HEK293 (cell line): ENCODE data around the gene BFSP2.

Experiments
- CTCF ChIA-PET: fragments of 350-600 bp; formaldehyde crosslinking; extraction: SDS; loops from one replicate; lab custom pipeline; 2021; ENCODE audit warnings: antibody characterized with exemption; lab: Yijun Ruan, JAX
- POLR2A ChIA-PET: fragments of 300-600 bp; formaldehyde crosslinking; extraction: SDS; loops from one replicate; lab custom pipeline; 2020; ENCODE audit warnings: antibody characterized with exemption, inconsistent platforms; lab: Yijun Ruan, JAX
- H3K27ac ChIP-seq: fragments of 200-500 bp; sonication (Bioruptor generic); 2 replicates; pipeline ENCODE4 v1.5.1; 2014; ENCODE audit warnings: low read depth, low read length, control low read depth, inconsistent platforms; ENCODE audit errors: extremely low read depth
- H3K36me3 ChIP-seq, 2 experiments: fragments of 200-500 bp in 1 of 2; sonication (Bioruptor generic) in 1 of 2; 1 replicate in 1 of 2; 2 replicates in 1 of 2; pipeline ENCODE4 v1.5.1; 2014 to 2017; ENCODE audit warnings: inconsistent platforms in 2 of 2, low read length in 2 of 2; ENCODE audit not compliant: control insufficient read depth in 2 of 2, insufficient read depth in 1 of 2
- H3K4me1 ChIP-seq: fragments of 200-500 bp; sonication (Bioruptor generic); 2 replicates; pipeline ENCODE4 v1.5.1; 2014; ENCODE audit warnings: mild to moderate bottlenecking, low read length, inconsistent platforms; ENCODE audit not compliant: control insufficient read depth, insufficient read depth
- H3K4me3 ChIP-seq: 2 replicates; pipeline ENCODE4 v1.5.1; 2011; ENCODE audit warnings: low read depth, mild to moderate bottlenecking, control low read depth, low read length, moderate library complexity
- H3K9me3 ChIP-seq: fragments of 200-500 bp; sonication (Bioruptor generic); 2 replicates; pipeline ENCODE4 v1.5.1; 2014; ENCODE audit warnings: low read depth, low read length, inconsistent platforms; ENCODE audit not compliant: control insufficient read depth, insufficient read depth
- GFI1B ChIP-seq: fragments of 450-650 bp; formaldehyde crosslinking; IDR thresholded peaks from 2 replicates; pipeline ENCODE4 v1.5.1; 2016; ENCODE audit warnings: missing biosample characterization, missing genetic modification characterization
- RBAK ChIP-seq: fragments of 450-650 bp; formaldehyde crosslinking; IDR thresholded peaks from 2 replicates; pipeline ENCODE4 v1.5.1; 2016; ENCODE audit warnings: missing biosample characterization, missing genetic modification characterization
- SCRT1 ChIP-seq: fragments of 450-650 bp; formaldehyde crosslinking; IDR thresholded peaks from 2 replicates; pipeline ENCODE4 v1.5.1; 2016; ENCODE audit warnings: missing biosample characterization, missing genetic modification characterization, borderline replicate concordance
- ZNF121 ChIP-seq: fragments of 450-650 bp; formaldehyde crosslinking; IDR thresholded peaks from 2 replicates; pipeline ENCODE4 v1.5.1; 2016; ENCODE audit warnings: missing biosample characterization, missing genetic modification characterization
- ZNF214 ChIP-seq: fragments of 450-650 bp; formaldehyde crosslinking; IDR thresholded peaks from 2 replicates; pipeline ENCODE4 v1.5.1; 2017; ENCODE audit warnings: missing biosample characterization, mild to moderate bottlenecking, missing genetic modification characterization, borderline replicate concordance
- ZNF248 ChIP-seq: fragments of 450-650 bp; formaldehyde crosslinking; IDR thresholded peaks from 2 replicates; pipeline ENCODE4 v1.5.1; 2017; ENCODE audit warnings: missing biosample characterization, missing genetic modification characterization
- ZNF354C ChIP-seq: fragments of 450-650 bp; formaldehyde crosslinking; IDR thresholded peaks from 2 replicates; pipeline ENCODE4 v1.5.1; 2016; ENCODE audit warnings: missing biosample characterization, missing genetic modification characterization, low read depth, borderline replicate concordance
- ZNF362 ChIP-seq: fragments of 450-650 bp; formaldehyde crosslinking; IDR thresholded peaks from 2 replicates; pipeline ENCODE4 v1.5.1; 2016; ENCODE audit warnings: missing biosample characterization, missing genetic modification characterization
- ZNF404 ChIP-seq: fragments of 450-650 bp; formaldehyde crosslinking; IDR thresholded peaks from 2 replicates; pipeline ENCODE4 v1.5.1; 2017; ENCODE audit warnings: missing biosample characterization, missing genetic modification characterization
- ZNF48 ChIP-seq: fragments of 450-650 bp; formaldehyde crosslinking; IDR thresholded peaks from 2 replicates; pipeline ENCODE4 v1.5.1; 2016; ENCODE audit warnings: missing biosample characterization, missing genetic modification characterization
- ZNF488 ChIP-seq: fragments of 450-650 bp; formaldehyde crosslinking; IDR thresholded peaks from 2 replicates; pipeline ENCODE4 v1.5.1; 2016; ENCODE audit warnings: missing biosample characterization, missing genetic modification characterization
- ZNF530 ChIP-seq: fragments of 450-650 bp; formaldehyde crosslinking; IDR thresholded peaks from 2 replicates; pipeline ENCODE4 v1.5.1; 2016; ENCODE audit warnings: low read depth, missing biosample characterization, missing genetic modification characterization
- ZNF585B ChIP-seq: fragments of 450-650 bp; formaldehyde crosslinking; IDR thresholded peaks from 2 replicates; pipeline ENCODE4 v1.5.1; 2016; ENCODE audit warnings: missing biosample characterization, missing genetic modification characterization
- ZNF600 ChIP-seq: fragments of 450-650 bp; formaldehyde crosslinking; IDR thresholded peaks from 2 replicates; pipeline ENCODE4 v1.5.1; 2016; ENCODE audit warnings: missing biosample characterization, missing genetic modification characterization
- ZNF658 ChIP-seq: fragments of 450-650 bp; formaldehyde crosslinking; IDR thresholded peaks from 2 replicates; pipeline ENCODE4; 2016; ENCODE audit warnings: missing biosample characterization, missing genetic modification characterization
- ZNF701 ChIP-seq: fragments of 450-650 bp; formaldehyde crosslinking; IDR thresholded peaks from 2 replicates; pipeline ENCODE4 v1.5.1; 2016; ENCODE audit warnings: missing biosample characterization, missing genetic modification characterization
- ZNF747 ChIP-seq: fragments of 450-650 bp; formaldehyde crosslinking; IDR thresholded peaks from 2 replicates; pipeline ENCODE4 v1.5.1; 2016; ENCODE audit warnings: missing biosample characterization, missing genetic modification characterization
- ZNF785 ChIP-seq: fragments of 450-650 bp; formaldehyde crosslinking; IDR thresholded peaks from 2 replicates; pipeline ENCODE4 v1.5.1; 2016; ENCODE audit warnings: missing biosample characterization, missing genetic modification characterization
- ZXDB ChIP-seq: fragments of 450-650 bp; formaldehyde crosslinking; IDR thresholded peaks from 2 replicates; pipeline ENCODE4 v1.5.1; 2016; ENCODE audit warnings: missing biosample characterization, missing genetic modification characterization
- TF ChIP-seq, protein P1 (sequence below): fragments of 450-650 bp; formaldehyde crosslinking; IDR thresholded peaks from 2 replicates; pipeline ENCODE4 v1.5.1; 2016; ENCODE audit warnings: missing biosample characterization, missing genetic modification characterization

BFSP2 gene

DNA sequence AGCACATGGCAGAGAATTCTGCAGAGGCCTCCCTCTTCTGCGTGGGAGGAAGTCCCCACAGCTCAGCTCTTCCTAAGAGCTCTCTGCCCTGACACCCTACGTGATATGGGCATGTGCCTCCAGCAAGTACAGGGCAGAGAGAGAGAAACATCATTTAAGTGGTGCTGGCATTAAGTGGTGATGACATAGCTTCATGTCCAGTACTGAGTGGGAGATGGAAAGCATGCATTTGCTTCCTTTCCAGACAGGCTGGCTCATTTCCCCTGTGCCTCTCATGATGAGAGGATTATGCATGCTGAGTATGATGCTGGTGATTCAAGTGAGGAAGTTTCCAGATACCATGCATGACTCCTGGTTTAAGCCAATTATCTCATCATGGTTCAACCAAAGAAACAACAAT lies 26.9 kb downstream of the BFSP2 start:
- ChIA-PET POLR2A (no interaction called here), CTCF (interaction anchor here (0.5 to 1.2 kb wide), 3 partner anchors 11 to 821 kb away, joined by 3 to 8 read pairs (median 5); no protein-coding TSS in a partner anchor)
- no peaks in the 10 kb centered on the region for H3K36me3 ChIP-seq
- no peaks in the 10 kb centered on the region for H3K9me3 ChIP-seq
- no peaks in the 10 kb centered on the region for H3K4me1 ChIP-seq
- no peak overlapping the region for H3K4me3 ChIP-seq
- TF ChIP-seq ZNF530, result no peak
- no peak overlapping the region for H3K27ac ChIP-seq

DNA sequence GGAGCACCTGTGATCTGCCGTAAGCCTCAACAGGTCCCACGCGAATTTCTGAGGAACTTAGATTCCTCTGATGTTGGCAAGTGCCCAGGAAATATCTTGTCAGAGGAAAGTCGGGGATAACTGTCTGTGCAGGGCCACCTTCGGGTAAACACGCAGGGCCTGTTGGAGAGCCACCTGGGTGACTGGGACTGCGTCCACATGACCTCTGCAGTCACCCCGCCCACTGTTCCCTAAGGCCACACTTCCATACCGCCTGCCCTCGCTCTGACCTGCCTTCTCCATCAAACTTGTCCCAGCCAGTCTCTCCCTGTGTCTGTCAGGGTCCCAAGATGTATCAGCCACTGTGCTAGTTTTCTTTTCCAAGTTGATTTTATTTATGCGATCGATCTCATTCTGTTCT lies 28.7 kb downstream of the BFSP2 start:
- Histone ChIP-seq H3K36me3 (no peaks in the 10 kb centered on the region), H3K4me1 (no peaks in the 10 kb centered on the region), H3K4me3 (no peak overlapping the region), H3K9me3 (no peaks in the 10 kb centered on the region), H3K27ac (no peak overlapping the region)
- CTCF ChIA-PET, result no interaction called here
- TF ChIP-seq ZNF362 (no peak), ZNF701 (no peak), ZNF488 (tag by site-specific recombination) (no peak), ZNF48 (tag by site-specific recombination) (no peak), ZNF354C (tag by site-specific recombination) (no peak), ZNF600 (tag by site-specific recombination) (no peak), SCRT1 (no peak), ZNF404 (tag by site-specific recombination) (no peak), ZNF214 (no peak), ZNF248 (tag by site-specific recombination) (no peak), ZNF530 (no peak), ZNF585B (tag by site-specific recombination) (no peak), ZNF785 (tag by site-specific recombination) (no peak), ZNF121 (tag by site-specific recombination) (no peak), GFI1B (tag by site-specific recombination) (no peak), ZXDB (no peak), RBAK (no peak)
- TF ChIP-seq, protein P1, sequence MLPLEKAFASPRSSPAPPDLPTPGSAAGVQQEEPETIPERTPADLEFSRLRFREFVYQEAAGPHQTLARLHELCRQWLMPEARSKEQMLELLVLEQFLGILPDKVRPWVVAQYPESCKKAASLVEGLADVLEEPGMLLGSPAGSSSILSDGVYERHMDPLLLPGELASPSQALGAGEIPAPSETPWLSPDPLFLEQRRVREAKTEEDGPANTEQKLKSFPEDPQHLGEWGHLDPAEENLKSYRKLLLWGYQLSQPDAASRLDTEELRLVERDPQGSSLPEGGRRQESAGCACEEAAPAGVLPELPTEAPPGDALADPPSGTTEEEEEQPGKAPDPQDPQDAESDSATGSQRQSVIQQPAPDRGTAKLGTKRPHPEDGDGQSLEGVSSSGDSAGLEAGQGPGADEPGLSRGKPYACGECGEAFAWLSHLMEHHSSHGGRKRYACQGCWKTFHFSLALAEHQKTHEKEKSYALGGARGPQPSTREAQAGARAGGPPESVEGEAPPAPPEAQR (tag by site-specific recombination), result no peak
- POLR2A ChIA-PET, result no interaction called here

DNA sequence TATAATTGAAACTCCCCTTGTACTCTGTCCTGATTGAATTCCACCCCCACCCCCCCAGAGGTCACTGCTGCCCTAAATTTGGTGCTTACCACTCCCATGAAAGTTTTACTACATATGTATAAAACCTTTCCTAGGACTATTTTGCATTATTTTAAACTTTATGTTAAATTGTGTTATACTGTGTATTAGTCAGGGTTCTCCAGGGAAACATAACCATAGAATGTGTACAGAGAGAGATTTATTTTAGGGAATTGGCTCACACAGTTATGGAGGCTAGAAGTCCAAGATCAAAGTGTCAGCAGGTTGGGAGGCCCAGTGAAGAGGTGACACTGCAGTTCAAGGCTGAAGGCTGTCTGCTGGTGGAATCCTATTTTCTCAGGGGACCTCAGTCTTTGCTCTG lies 29.2 kb downstream of the BFSP2 start:
- Histone ChIP-seq H3K4me3 (no peak overlapping the region), H3K36me3 (no peaks in the 10 kb centered on the region), H3K9me3 (no peaks in the 10 kb centered on the region), H3K4me1 (no peaks in the 10 kb centered on the region), H3K27ac (no peak overlapping the region)
- no peak for TF ChIP-seq ZNF658
- TF ChIP-seq ZNF747, result no peak
- CTCF ChIA-PET, result no interaction called here
- POLR2A ChIA-PET, result no interaction called here
